Endothelial cell of umbilical vein (primary cell): ENCODE measurements around the gene EDEM3. TPM values are rescaled to one million over a fixed set of nuclear protein-coding genes. Genes with fewer than 3 reads are reported as not detected.

Source experiments
- BruUV-seq: library from RNA; stranded (reverse); fragments of 400-500 nt; replicated peaks from 2 replicates; lab custom pipeline; 2021; lab: Mats Ljungman, UMichigan
- CTCF ChIA-PET: fragments of 300-600, 350-600 bp; sonication (Branson Sonifier 250); formaldehyde crosslinking; loops from one replicate; lab custom pipeline; 2021; ENCODE audit warnings: antibody characterized with exemption, inconsistent platforms; lab: Charles Lee
- POLR2A ChIA-PET: fragments of 300-600, 350-600 bp; sonication (Branson Sonifier 250); formaldehyde crosslinking; loops from one replicate; lab custom pipeline; 2021; ENCODE audit warnings: antibody characterized with exemption, inconsistent platforms; lab: Charles Lee
- DNase-seq: peaks from one replicate; pipeline ENCODE4 v3.0.0-alpha.2; 2011; ENCODE audit warnings: low read depth, low spot score
- FAIRE-seq: peaks from 2 replicates; lab custom pipeline; 2011; peaks lifted over from hg19 to GRCh38; lab: Jason Lieb, UNC
- H2AFZ ChIP-seq: 2 replicates; pipeline ENCODE4 v1.6.0; 2012; ENCODE audit warnings: low read depth, low read length, control low read depth, inconsistent platforms
- H3K27ac ChIP-seq: 2 replicates; pipeline ENCODE4 v1.5.1; 2011; ENCODE audit warnings: low read depth, mild to moderate bottlenecking, control low read depth, low read length, moderate library complexity; ENCODE audit not compliant: insufficient read depth
- H3K27me3 ChIP-seq, 2 experiments: 2 replicates each; pipeline versions ENCODE4 v1.6.0 to v1.6.1; 2011; ENCODE audit warnings: low read length in 2 of 2, mixed read lengths in 1 of 2; ENCODE audit not compliant: control insufficient read depth in 2 of 2, insufficient read depth in 2 of 2
- H3K36me3 ChIP-seq, 2 experiments: 2 replicates in 1 of 2; 3 replicates in 1 of 2; pipeline ENCODE4 v1.5.1; 2011; ENCODE audit warnings: low read length in 2 of 2, mild to moderate bottlenecking in 1 of 2, moderate library complexity in 1 of 2; ENCODE audit not compliant: control insufficient read depth in 2 of 2, insufficient read depth in 2 of 2; ENCODE audit errors: extremely low read depth in 1 of 2
- H3K4me1 ChIP-seq: 3 replicates; pipeline ENCODE4 v1.5.1; 2011; ENCODE audit warnings: mild to moderate bottlenecking, low read length; ENCODE audit not compliant: control insufficient read depth, insufficient read depth; ENCODE audit errors: extremely low read depth
- H3K4me2 ChIP-seq: 2 replicates; pipeline ENCODE4 v1.6.1; 2011; ENCODE audit warnings: low read length, control low read depth, mixed read lengths; ENCODE audit not compliant: insufficient read depth
- H3K4me3 ChIP-seq, 3 experiments: fragments of 200-600 bp in 1 of 3; sonication (generic), shearing (Covaris generic) in 1 of 3; replicated peaks in 1 of 3; 2 replicates each; pipeline ENCODE4 v1.5.1; 2011 to 2016; ENCODE audit warnings: control low read depth in 3 of 3, low read length in 3 of 3, mild to moderate bottlenecking in 2 of 3, inconsistent platforms in 1 of 3, low read depth in 1 of 3, moderate library complexity in 1 of 3; ENCODE audit not compliant: insufficient read depth in 1 of 3
- H3K79me2 ChIP-seq: 2 replicates; pipeline ENCODE4 v1.6.0; 2012; ENCODE audit warnings: low read length, inconsistent platforms; ENCODE audit not compliant: control insufficient read depth, insufficient read depth
- H3K9ac ChIP-seq: replicated peaks from 2 replicates; pipeline ENCODE3; 2011; ENCODE audit warnings: low read length, control low read depth; ENCODE audit not compliant: insufficient read depth; ENCODE audit errors: extremely low read depth
- H3K9me1 ChIP-seq: replicated peaks from 3 replicates; pipeline ENCODE4 v1.6.0; 2011; ENCODE audit warnings: mild to moderate bottlenecking, low read length; ENCODE audit not compliant: control insufficient read depth, insufficient read depth; ENCODE audit errors: extremely low read depth
- H3K9me3 ChIP-seq: replicated peaks from 2 replicates; pipeline ENCODE4 v1.5.1; 2012; ENCODE audit warnings: low read length, inconsistent platforms; ENCODE audit not compliant: control insufficient read depth, insufficient read depth
- H4K20me1 ChIP-seq: replicated peaks from 2 replicates; pipeline ENCODE3; 2011; ENCODE audit warnings: mild to moderate bottlenecking, low read length; ENCODE audit not compliant: control insufficient read depth, insufficient read depth; ENCODE audit errors: extremely low read depth
- EZH2 ChIP-seq: IDR thresholded peaks from 2 replicates; pipeline ENCODE4 v1.6.1; 2012; ENCODE audit warnings: borderline replicate concordance, low read depth, mild to moderate bottlenecking, moderate library complexity, low read length, inconsistent platforms; ENCODE audit not compliant: severe bottlenecking
- FOS ChIP-seq: IDR thresholded peaks from 2 replicates; pipeline ENCODE4 v1.6.1; 2011; ENCODE audit warnings: mild to moderate bottlenecking, low read length, moderate library complexity, borderline replicate concordance; ENCODE audit not compliant: insufficient read depth
- GATA2 ChIP-seq: IDR thresholded peaks from 2 replicates; pipeline ENCODE4 v1.7.0; 2011; ENCODE audit warnings: low read depth, mild to moderate bottlenecking, moderate library complexity, mixed read lengths, low read length; ENCODE audit not compliant: insufficient read length, insufficient read depth
- JUN ChIP-seq: IDR thresholded peaks from 2 replicates; pipeline ENCODE4 v1.6.1; 2011; ENCODE audit warnings: borderline replicate concordance, low read depth; ENCODE audit not compliant: insufficient read length, insufficient read depth
- MAX ChIP-seq: IDR thresholded peaks from 2 replicates; pipeline ENCODE4 v1.6.1; 2011; ENCODE audit not compliant: insufficient read depth, insufficient read length
- MYC ChIP-seq: IDR thresholded peaks from one replicate; pipeline ENCODE4 v1.6.1; 2011; ENCODE audit warnings: mild to moderate bottlenecking, low read depth, low read length
- POLR2A ChIP-seq: IDR thresholded peaks from 2 replicates; pipeline ENCODE4 v1.6.1; 2012; ENCODE audit warnings: low read depth, mild to moderate bottlenecking, control low read depth, low read length
- POLR2AphosphoS5 ChIP-seq: IDR thresholded peaks from 2 replicates; pipeline ENCODE4 v1.6.1; 2012; ENCODE audit warnings: low read depth, mild to moderate bottlenecking, control low read depth, low read length, moderate library complexity; ENCODE audit not compliant: insufficient read depth
- dilution Hi-C: fragments of 300-500 bp; cut with MboI; formaldehyde crosslinking; loops from one replicate; pipeline ENCODE4 v1.15.0; 2019; ENCODE audit warnings: low sequenced_read_pairs; ENCODE audit not compliant: extremely low pct_ligation_motif_present
- intact Hi-C: fragments of 100-400 bp; cut with micrococcal nuclease; formaldehyde crosslinking; loops from one replicate; pipeline ENCODE4 v1.10.0; 2022
- polyA plus RNA-seq, 4 experiments: library from polyadenylated mRNA; depleted of rRNA in 3 of 4; stranded (reverse) in 3 of 4; unstranded in 1 of 4; fragments of >200 nt; gene quantifications; 2 replicates each; pipeline versions ENCODE4 v1.2.1 to v1.2.3, GENCODE V29; 2011 to 2012; ENCODE audit warnings: missing spikeins in 1 of 4
- total RNA-seq: library from RNA; stranded (reverse); gene quantifications from 2 replicates; pipeline ENCODE4 v1.2.3, GENCODE V29; 2021
- TF ChIP-seq, protein P1 (sequence below), 2 donors: IDR thresholded peaks; 1 replicate in 1 of 2; 2 replicates in 1 of 2; pipeline ENCODE4 v1.5.1; 2011; ENCODE audit warnings: low read length in 2 of 2, mild to moderate bottlenecking in 2 of 2, moderate library complexity in 2 of 2, control low read depth in 1 of 2, inconsistent platforms in 1 of 2, low read depth in 1 of 2; ENCODE audit not compliant: insufficient read depth in 1 of 2; ENCODE audit errors: extremely low read depth in 1 of 2

EDEM3 gene
- total and polyA plus RNA-seq, 2 donors (not counting 3 experiments of a cell fraction or from before 2014, with no cell fraction given): 6.6 to 26.3 TPM

DNA sequence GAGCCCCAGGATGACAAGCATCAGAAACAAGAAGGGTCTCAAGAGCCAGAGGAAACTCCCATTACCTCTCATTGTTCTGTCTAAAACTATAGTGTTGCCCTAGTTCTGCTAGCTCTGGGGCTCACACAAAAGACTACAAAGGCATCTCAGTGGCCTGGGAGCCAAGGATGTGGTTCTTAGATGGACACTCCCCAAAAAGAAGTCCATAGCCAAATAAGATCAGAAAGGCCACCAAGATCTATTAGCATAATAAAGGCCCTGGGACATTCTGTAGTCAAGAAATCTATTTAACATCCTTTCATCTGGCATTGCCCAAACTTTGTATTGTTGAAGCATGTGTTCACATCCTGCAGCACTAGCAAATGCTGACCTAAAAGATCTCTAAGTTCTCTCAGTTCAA lies 99.5 kb downstream of the EDEM3 start:
- dilution Hi-C loops: no loop called here
- Histone ChIP-seq H2AFZ (no peak overlapping the region), H3K36me3 (no peaks in the 10 kb centered on the region), H3K27me3 (peaks cover 0 to 4% of the 10 kb centered on the region in 2 experiments), H3K9me3 (no peaks in the 10 kb centered on the region), H4K20me1 (no peaks in the 10 kb centered on the region), H3K4me2 (no peak overlapping the region), H3K4me1 (no peaks in the 10 kb centered on the region), H3K79me2 (no peaks in the 10 kb centered on the region), H3K9ac (no peak overlapping the region), H3K9me1 (no peaks in the 10 kb centered on the region), H3K27ac (no peak overlapping the region), H3K4me3 (no peak overlapping the region)
- no peak for TF ChIP-seq MYC
- TF ChIP-seq POLR2AphosphoS5: no peak
- TF ChIP-seq FOS: no peak
- no peak for TF ChIP-seq EZH2
- TF ChIP-seq POLR2A: no peak
- TF ChIP-seq, protein P1, sequence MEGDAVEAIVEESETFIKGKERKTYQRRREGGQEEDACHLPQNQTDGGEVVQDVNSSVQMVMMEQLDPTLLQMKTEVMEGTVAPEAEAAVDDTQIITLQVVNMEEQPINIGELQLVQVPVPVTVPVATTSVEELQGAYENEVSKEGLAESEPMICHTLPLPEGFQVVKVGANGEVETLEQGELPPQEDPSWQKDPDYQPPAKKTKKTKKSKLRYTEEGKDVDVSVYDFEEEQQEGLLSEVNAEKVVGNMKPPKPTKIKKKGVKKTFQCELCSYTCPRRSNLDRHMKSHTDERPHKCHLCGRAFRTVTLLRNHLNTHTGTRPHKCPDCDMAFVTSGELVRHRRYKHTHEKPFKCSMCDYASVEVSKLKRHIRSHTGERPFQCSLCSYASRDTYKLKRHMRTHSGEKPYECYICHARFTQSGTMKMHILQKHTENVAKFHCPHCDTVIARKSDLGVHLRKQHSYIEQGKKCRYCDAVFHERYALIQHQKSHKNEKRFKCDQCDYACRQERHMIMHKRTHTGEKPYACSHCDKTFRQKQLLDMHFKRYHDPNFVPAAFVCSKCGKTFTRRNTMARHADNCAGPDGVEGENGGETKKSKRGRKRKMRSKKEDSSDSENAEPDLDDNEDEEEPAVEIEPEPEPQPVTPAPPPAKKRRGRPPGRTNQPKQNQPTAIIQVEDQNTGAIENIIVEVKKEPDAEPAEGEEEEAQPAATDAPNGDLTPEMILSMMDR (IDR thresholded peaks at IDR 0.05; ENCODE audit: extremely low read depth in 1 of 2, insufficient read depth in 1 of 2, low read depth in 1 of 2, low read length in 2 of 2): no peak
- no peak for TF ChIP-seq GATA2
- no peak for TF ChIP-seq JUN
- no peak for TF ChIP-seq MAX
- no TSS peak for BruUV-seq
- no peak for DNase-seq
- intact Hi-C loops: no loop called here
- CTCF ChIA-PET: interaction anchor here (1.2 kb wide), 1 partner anchor 9 kb away, joined by 9 read pairs; no protein-coding TSS in a partner anchor
- no peak for FAIRE-seq
- POLR2A ChIA-PET: no interaction called here
